HG02610 (cell line): ENCODE measurements around the gene SLC25A15.
A peak's percentile ranks its signal among the peaks of the same experiment; 100 is the strongest.

Experiments used
- ATAC-seq: cut with Tn5 transposase; IDR thresholded peaks from one replicate; pipeline ENCODE4 v1.9.1; 2021; ENCODE audit warnings: mild to moderate bottlenecking, moderate library complexity; ENCODE audit not compliant: unreplicated experiment

SLC25A15 gene

DNA sequence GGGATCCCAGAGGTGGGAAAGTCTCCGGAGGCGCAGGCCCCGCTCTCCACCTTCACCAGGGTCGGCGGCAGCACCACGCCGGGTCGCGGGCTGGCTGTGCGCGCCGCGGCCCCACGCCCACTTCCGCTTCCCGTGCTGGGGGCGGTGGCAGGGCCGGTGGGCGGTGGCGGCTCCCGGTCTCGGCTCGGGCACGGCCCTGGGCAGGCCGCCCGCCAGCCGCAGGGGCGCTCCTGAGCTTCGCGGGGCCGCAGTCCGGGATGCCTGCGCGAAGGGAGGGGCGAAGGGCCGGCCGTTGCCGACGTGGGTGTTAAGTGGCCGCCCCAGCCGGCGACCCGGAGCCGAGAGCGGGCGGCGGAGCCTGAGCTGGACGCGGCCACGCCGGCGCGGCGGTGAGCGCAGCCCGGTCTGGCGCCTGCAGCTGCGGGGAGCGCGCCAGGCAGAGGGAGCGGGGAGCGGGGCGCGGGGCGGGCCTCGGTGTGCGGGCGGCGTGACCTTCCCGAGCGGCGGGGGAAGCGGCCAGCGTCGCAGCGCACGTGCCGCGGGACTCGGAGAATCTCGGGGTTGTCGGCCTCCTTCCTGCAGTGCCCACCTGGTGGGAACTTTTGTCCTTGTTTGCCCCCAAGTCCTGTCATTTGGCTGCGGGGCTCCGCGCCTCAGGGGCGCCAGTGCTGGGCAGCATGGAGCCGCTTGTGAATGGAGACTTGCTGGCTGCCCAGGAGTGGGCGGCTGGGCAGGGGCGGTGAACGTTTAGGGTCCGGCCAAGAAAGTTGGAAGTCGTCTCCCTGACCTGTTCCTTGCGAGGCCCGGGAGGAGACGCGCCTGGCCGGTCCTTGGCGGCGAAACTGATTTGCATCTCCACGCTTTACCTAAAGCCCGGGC lies at the start of gene SLC25A15:
Gene SLC25A15 (plus strand): TSS at position 337 of the 879 bp plus-strand sequence. CDS start 3,616 bp downstream, outside the sequence.
- ATAC-seq: peak; percentile 91

DNA sequence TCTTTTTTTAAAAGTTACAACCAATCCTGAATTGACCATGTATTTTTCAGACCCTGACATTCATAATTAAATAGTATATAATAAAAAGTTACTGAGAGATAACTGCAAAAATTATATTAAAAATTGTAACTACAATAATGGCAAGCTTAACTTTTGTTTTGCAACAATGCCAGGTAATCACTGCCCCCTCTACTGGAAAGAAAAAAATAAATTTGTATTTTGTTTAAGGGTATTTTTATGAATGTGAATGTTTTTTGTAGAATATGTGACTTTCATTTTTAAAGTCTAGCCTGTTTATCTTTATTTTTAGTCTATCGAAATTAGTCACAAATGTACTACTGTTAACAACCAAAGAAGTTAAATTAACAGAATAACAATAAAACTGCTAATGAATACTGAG lies 40.1 kb upstream of the SLC25A15 start:
- ATAC-seq: no peak

DNA sequence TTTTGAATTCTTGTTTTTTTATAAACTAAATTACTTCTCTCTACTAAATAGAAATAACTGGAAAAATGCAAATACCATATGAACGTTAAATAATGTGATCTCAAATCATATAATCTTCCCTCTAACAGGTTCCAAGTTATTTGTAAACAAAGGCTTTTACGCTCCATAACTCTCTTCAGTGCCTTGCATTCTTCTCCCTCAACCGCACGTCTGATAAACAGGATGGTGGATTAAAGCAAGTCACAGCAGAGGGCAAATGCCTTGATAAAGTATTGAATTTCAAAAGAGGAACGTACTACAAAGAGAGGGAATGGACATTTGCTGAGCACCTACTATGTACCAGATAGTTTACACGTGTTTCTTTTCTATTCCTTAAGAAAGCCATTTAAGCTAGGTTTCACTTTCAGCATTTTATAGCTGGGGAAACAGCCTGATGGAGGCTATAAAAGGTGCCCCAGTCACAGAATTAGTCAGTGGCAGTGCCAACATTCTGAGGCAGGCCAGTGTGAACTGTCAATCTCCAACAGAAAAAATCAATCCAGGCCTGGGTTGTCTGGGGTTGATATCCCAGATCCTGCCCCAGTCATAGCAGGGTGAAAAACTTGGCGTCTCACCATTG lies 34.2 kb upstream of the SLC25A15 start:
- no peak for ATAC-seq

DNA sequence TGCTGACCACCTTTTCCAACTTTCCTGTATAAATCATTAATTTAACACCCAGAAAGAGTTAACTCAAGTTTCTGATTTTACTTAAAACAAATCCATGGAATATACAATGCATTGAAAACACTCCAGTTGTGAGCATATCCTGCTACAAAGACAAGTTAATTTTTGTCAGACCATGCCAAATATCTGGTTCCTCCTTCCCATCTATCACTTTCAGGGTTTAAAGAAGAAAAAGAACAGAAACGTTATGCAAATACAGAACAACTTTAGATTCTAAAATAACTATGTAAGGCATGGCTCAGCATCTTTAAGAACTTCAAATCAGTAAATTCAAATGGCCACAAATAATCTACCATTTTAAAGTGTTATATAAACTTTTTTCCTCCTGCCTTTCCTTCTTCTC lies 33.4 kb upstream of the SLC25A15 start:
- no peak for ATAC-seq

DNA sequence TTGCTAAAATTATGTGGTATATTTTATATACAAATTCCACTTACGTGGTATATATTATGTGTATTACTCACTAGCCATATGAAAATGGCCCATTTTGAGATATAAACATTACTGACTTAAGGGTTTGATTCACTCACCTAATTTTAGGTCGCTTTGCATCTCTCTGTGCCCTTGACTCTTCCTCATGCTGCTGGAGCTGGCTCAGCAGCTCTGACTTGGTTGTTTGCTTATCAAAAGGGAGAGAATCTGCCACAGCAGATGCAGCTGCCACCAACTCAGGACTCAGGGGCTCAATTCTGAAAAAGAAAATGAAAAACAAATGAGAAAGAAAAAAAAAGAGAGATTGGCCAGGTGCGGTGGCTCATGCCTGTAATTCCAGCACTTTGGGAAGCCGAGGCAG lies 30.6 kb upstream of the SLC25A15 start:
- ATAC-seq: peak; percentile 40

DNA sequence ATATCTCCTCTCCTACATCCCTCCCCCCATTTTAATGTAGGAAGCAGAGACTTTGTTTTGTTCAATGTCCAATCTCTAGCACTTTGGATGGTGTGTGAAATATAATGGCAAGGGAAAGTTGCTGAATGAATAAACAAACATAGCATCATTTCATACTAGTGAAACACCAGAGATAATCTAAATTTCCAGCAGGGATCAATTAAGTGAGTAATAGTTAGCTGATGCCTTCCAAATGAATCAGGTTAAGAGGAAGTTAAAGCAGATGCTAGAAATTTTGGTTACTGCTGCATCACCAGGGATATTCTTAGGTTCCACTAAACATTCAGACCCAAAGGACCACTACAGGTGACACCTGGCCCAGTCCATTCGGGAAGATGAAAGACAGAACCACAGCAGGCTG lies 26.6 kb upstream of the SLC25A15 start:
- ATAC-seq: no peak

DNA sequence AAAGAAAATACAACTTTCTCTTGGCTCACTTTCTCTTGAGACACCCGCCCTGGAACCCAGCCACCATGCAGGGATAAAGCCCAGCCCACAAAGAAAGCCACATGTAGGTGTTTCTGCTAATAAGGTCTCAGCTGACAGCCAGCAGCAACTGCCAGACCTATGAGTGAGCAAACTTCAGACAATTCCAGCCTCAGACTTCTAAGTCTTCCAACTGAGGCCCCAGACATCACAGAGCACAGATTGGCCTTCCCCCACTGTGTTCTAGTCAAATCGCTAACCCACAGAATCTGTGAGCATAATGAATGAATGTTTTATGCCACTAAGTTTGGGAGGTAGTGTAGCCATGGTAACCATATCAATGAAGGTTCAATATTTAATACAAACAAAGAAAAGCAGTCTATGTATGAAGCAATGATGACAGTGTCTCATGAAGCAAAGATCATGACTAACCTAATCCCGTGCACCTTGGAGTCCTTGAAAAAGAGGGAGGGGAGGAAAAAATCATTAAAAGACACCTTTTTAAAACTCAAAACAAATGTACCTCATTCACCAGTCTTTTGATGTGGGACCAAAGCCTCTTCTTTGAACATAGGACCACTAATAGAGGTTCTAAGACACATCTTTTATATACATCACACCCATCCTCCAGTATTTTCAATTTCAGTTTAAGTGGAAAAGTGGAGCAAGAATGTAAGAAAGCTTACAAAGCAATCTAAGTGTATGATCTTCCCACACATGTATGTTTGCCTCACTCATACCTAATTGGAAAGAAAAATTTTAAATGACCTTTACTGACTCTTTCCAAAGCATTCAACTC lies 24.6 kb upstream of the SLC25A15 start:
- no peak for ATAC-seq

DNA sequence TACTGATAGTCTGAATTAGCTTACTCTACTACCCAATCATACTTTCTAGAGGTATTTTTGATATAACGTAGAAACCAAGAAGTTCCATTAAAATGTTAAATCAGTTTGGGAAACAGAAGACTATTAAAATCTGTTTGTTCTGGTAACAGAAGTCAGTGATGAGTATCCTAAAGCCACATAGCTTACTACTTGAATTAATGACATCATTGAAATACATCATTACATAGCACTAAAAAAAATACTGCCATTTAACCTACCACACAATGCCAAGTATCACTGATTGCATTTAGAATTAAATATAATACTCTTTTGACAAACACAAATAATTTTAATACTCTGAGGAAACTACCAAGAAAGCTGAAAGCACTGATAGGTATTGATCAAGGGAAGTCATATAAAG lies 23.8 kb upstream of the SLC25A15 start:
- ATAC-seq: no peak

DNA sequence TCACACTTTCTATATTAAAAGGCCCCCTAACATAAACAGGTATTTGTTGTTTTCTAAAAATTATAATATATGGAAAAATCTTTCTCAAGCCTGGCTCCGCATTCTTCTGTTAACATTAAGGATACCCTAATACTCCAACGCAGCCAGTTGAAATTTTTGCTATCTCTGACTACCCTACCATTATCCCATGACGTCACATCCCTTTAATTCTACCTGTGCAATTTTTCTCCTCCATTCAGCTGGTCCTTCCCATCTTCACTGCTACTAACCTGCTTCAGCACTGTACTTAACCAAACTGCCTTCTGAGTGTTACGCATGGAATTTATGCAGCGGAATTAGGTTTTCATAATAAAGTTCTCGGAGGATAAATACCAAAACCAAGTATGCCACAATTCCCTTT lies 19.4 kb upstream of the SLC25A15 start:
- ATAC-seq: no peak

DNA sequence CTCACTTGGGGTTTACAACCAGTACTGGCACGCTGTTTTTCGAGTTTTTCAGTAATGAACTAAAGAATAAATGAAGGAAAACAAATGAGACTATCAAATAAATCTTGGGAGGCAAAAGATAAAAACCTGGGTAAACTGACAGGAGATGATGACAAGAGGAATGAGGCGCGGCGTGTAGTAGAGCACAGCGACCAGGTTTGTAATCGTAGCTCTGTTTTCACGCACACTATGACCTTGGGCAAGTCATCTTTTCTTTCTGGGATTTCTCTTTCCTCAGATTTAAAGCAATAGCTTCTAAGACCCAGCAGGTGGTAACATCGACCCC lies 18.8 kb upstream of the SLC25A15 start:
- ATAC-seq: no peak

DNA sequence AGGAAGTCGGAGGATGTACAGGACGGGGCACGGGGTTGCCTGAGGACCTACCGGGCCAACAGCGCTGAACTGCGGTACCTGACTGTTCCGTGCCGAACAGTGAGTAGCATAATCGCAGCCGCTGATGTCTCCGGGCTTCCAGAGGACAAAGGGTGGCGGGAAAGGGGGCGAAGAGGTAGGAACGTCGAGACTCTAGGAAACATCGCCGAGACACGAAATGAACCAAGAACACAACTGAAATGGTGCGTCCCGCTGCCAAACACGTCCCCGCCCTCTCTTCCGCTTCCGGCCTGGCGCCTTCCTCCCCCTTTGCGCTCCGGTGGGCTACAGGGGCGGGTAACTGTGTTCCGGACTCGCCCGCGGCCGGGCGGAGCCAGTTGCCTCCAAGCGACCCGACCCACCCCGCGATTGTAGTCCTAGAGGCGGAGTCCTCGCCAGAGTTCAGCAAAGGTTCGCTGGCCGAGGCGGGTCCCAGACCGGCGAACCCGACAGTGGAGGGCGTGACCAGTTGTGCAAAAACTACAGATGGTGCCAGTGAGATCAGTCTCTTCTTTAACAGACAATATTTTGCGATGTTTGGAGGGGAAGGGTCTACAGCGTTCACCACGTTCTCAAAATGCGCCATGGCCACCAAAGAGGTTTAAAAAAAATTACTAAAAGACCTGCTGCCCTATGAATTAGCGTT lies 18.3 kb upstream of the SLC25A15 start, which contains the start of gene MRPS31:
Gene MRPS31 (minus strand): TSS at position 257 of the 685 bp plus-strand sequence. CDS start 54 bp downstream, at position 203.
- peak; percentile 99 for ATAC-seq

DNA sequence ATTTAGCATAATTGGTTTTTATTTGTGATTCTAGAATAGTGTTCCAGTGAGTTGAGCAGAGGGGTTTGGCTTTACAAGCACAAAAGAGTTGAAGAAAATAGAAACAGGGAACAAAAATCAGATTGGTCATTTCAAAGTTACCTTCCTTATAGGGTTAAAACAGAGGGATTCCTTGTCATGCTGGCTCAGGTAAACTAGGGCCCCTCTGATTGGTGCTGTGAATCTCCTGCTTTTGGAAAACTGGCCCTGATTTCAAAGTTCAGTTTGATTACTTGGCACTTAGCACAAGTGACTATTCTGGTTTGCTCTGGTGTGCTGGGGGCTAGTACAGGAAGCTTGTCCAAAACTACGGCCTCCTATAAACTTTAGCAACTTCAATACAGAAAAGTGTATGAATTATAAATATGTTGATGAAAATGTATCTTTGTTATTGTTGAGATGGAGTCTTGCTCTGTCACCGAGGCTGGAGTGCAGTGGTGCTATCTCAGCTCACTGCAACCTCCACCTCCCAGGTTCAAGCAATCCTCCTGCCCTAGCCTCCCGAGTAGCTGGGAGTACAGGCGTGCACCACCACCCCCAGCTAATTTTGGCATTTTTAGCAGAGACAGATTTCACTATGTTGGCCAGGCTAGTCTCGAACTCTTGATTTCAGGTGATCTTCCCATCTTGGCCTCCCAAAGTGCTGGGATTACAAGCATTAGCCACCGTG lies 16.5 kb upstream of the SLC25A15 start:
- no peak for ATAC-seq

DNA sequence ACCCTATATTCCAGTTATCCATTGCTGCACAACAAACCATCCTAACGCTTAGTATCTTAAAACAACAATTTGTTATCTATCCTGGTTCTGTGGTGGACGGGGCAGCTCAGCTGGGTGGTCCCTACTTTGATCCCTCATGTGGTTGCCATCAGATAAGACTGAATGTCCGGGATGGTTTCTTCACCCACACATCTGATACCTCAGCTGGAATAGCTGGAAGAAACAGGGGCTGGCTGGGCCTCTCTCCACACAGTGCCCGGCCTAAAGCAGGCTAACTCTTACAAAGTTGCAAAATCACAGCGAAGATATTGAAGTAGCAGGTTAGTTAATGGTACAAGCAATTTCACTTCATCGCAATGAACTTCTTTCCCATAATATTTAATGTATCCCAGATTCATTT lies 14.7 kb upstream of the SLC25A15 start:
- no peak for ATAC-seq

DNA sequence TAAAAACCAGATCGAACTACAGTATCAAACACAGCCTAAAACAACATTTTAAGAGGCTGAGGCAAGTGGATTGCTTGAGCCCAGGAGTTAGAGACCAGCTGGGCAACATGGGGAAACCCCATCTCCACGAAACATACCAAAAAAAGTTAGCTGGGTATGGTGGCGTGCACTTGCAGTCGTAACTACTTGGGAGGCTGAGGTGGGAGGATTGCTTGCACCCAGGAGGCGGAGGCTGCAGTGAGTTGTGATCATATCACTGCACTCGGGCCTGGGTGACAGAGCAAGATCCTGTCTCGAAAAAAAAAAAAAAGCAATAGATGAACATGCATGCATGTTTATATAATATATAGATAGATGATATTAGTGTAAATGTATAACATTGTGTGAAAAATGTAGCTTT lies 13.2 kb upstream of the SLC25A15 start:
- no peak for ATAC-seq

DNA sequence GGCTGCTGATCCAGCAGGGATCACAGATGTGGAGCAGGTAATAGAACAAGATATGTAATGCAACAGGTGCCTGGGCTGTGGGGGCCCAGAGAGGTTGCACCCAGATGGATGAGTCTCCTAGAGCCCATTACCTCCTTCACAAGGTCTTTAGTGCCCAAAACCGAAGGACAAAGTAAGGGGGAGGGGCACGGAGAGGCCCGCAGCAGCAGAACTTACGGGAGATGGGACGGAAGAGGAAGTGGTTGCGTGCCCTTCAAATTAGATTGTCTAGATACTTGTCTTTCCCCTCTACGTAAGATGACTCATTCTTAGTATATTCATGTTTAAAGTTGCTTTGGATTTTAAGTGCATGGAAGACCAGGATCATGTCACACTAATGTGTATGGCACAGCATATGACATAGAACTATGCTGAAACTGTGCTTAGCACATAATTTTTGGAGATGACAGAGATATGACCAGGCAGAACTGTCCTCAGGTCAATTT lies 12.7 kb upstream of the SLC25A15 start:
- ATAC-seq: peak; percentile 65

DNA sequence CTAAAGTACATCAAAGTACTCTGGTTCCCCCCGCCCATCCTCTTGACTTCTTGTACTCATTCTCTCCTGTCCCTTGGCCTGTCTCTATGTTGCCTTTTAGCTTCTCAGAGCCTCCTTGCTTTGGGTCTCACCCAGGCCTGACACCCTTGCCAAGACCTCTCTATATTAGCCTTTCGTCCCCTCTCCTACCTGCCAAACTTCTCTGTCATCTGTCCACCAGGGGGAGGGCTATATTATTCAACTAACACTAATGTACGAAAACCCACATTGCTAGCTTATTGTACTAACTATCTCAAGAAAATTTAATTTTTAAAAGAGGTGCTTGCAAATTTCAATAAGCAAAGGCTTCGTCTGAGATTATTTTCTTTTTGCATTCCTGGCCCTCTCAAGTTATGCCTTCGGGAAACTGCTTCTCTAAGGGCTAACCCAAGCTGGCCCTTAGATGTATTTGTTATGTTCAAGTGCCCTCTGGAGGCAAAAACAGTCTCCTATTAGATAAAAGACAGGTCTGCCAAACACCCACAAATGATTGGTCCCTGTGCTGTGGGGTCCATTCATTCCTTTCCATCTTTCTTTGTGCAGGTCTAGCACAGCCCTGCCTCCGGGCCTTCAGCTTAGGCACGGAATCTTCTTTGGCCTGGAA lies 12.1 kb upstream of the SLC25A15 start:
- peak; percentile 68 for ATAC-seq

DNA sequence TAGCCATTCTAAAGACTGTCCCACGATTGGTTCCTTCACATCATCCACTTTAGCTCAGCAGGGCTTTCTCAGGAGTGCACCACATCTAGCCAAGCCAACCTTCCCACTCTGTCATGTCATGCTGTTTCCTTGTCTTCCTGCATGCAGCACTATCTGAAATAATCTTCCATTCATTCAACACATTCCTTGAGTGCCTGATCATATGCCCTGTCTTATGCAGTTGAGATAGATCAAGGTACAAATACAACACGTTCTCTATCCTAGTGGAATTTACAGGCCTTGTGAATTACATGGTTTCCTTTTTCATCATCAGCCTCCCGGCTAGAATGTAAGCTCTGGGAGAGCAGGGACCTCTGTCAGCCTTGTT lies 11.6 kb upstream of the SLC25A15 start:
- ATAC-seq: no peak

DNA sequence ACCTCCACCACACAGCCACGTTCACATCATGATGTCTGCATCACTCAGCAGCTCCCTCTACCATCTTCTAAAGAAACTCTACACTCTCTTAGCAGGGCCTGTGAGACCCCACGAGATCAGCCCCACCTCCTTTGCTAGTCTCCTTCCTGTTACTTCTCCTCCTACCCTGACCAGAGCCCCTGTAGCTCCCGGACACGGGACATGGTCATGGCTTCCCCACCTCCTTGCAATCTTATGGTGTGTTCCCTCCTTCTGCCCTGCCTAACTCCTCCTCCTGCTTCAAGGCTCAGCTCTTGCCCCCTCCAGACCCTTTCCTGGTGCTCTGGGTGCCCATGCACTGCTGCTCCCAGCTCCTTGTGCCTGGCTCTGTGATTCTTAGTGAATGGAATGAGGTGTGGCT lies 10.4 kb upstream of the SLC25A15 start:
- ATAC-seq: no peak

DNA sequence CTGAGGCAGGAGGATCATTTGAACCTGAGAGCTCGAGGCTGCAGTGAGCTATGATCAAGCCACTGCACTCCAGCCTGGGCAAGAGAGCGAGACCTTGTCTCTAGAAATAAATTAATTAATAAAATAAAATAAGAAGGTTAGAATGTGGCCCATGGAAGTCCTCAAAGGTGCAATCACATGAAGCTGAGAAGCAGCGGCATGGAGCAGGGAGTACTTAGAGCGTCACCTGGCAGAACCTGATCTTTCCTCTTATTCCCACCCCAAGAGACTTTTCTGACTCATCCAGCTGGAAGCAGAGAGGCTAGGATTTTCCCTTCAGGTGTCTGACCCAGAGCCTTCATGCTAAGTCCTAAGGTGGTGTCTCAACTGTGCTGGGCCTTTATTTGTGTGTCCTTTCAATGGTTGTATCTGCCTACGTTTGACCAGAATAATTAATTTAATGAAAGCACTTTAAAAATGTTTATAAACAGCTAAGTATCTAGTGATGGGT lies 9.6 kb upstream of the SLC25A15 start:
- ATAC-seq: no peak
